ENCODE results near the gene KCNN4.

GRCh38 chr19:43778651-43779050 is 2.1 kb downstream of the KCNN4 start:
- TF ChIP-seq CTCF (IDR thresholded peaks at IDR 0.05): no peak
- TF ChIP-seq POLR2A (IDR thresholded peaks at IDR 0.05): no peak
